Tibial nerve (tissue), 4 donors: ENCODE results near the gene MACF1. TPM values are rescaled to one million over a fixed set of nuclear protein-coding genes. Genes with fewer than 3 reads are reported as not detected.

Source experiments
- DNase-seq, 2 donors: peaks; one replicate each; pipeline ENCODE4 v3.0.0-alpha.2; 2019; ENCODE audit warnings: low spot score in 2 of 2
- H3K27ac ChIP-seq, 4 donors: fragments of 200-600 bp; sonication (generic) in 3 of 4; one replicate each; pipeline ENCODE4 v1.5.1; 2017 to 2019; ENCODE audit warnings: mild to moderate bottlenecking in 1 of 4
- H3K27me3 ChIP-seq, 2 donors: fragments of 200-600 bp; sonication (generic) in 1 of 2; one replicate each; pipeline versions ENCODE4 v1.5.1 to v1.6.0; 2017 to 2019
- H3K36me3 ChIP-seq, 3 donors: fragments of 200-600 bp; sonication (generic); one replicate each; pipeline ENCODE4 v1.5.1; 2018 to 2019
- H3K4me1 ChIP-seq, 4 donors: fragments of 200-600 bp; sonication (generic) in 3 of 4; one replicate each; pipeline ENCODE4 v1.5.1; 2017 to 2019
- H3K4me3 ChIP-seq, 4 donors: fragments of 200-600 bp; sonication (generic) in 3 of 4; one replicate each; pipeline ENCODE4 v1.5.1; 2017 to 2019; ENCODE audit warnings: mild to moderate bottlenecking in 1 of 4, moderate library complexity in 1 of 4
- H3K9me3 ChIP-seq, 4 donors: fragments of 200-600 bp; sonication (generic) in 3 of 4; one replicate each; pipeline ENCODE4 v1.5.1; 2017 to 2019
- CTCF ChIP-seq, 5 experiments: fragments of 200-600 bp in 3 of 5; fragments of 450-650 bp in 2 of 5; sonication (generic) in 3 of 5; IDR thresholded peaks; one replicate each; pipeline ENCODE4 v1.5.1; 2016 to 2019; ENCODE audit warnings: antibody characterized with exemption in 5 of 5, mild to moderate bottlenecking in 3 of 5, moderate library complexity in 2 of 5
- EP300 ChIP-seq, 2 donors: sonication (generic); formaldehyde crosslinking; IDR thresholded peaks; one replicate each; pipeline ENCODE4 v1.6.1; 2017; ENCODE audit warnings: antibody characterized with exemption in 2 of 2, mild to moderate bottlenecking in 1 of 2
- POLR2A ChIP-seq, 2 donors: fragments of 450-650 bp; IDR thresholded peaks; one replicate each; pipeline ENCODE4 v1.6.1; 2017; ENCODE audit warnings: antibody characterized with exemption in 2 of 2, mild to moderate bottlenecking in 2 of 2, moderate library complexity in 2 of 2
- WGBS, 2 donors: methylation state at CpG; one replicate each; pipeline ENCODE4 v1.1.5; 2018; 5-methylcytosine and 5-hydroxymethylcytosine counted together
- total RNA-seq, 4 donors: library from RNA; depleted of rRNA; stranded (reverse); fragments of >200 nt; gene quantifications; one replicate each; pipeline ENCODE4 v1.1.0, GENCODE V29; 2016

Gene MACF1
- total RNA-seq, 4 donors from 2014 or later = 214 to 296 (median 244) TPM

- no peaks in the 10 kb centered on the region for H3K9me3 ChIP-seq
- peaks cover 0 to 32% (median 18%) of the 10 kb centered on the region in 3 donors for H3K36me3 ChIP-seq
- no peak for DNase-seq
- H3K4me3 ChIP-seq = no peak overlapping the region
- no peaks in the 10 kb centered on the region for H3K27me3 ChIP-seq
- TF ChIP-seq POLR2A (IDR thresholded peaks at IDR 0.05) (no peak), EP300 (IDR thresholded peaks at IDR 0.05) (no peak), CTCF (IDR thresholded peaks at IDR 0.05) (no peak)
- 96 to 97% methylated on average over 1 of the region's 1 CpG for WGBS, 2 donors
- no peak overlapping the region for H3K27ac ChIP-seq
- H3K4me1 ChIP-seq = peaks cover 0 to 5% (median 0%) of the 10 kb centered on the region in 4 donors
Measured at GRCh38 chr1:39368045-39368444, 163.6 kb downstream of the MACF1 start.

GRCh38 chr1:39369565-39369964 is 165.1 kb downstream of the MACF1 start:
- no peak for TF ChIP-seq POLR2A (IDR thresholded peaks at IDR 0.05)
- TF ChIP-seq EP300 (IDR thresholded peaks at IDR 0.05) = no peak
- TF ChIP-seq CTCF (IDR thresholded peaks at IDR 0.05) = no peak
- H3K36me3 ChIP-seq = peaks cover 0 to 44% (median 18%) of the 10 kb centered on the region in 3 donors
- 79 to 81% methylated on average over 4 of the region's 4 CpGs for WGBS, 2 donors

GRCh38 chr1:39370602-39371001 is 166.1 kb downstream of the MACF1 start:
- DNase-seq = no peak
- Histone ChIP-seq H3K9me3 (no peaks in the 10 kb centered on the region), H3K4me3 (no peak overlapping the region), H3K36me3 (peaks cover 0 to 50% (median 18%) of the 10 kb centered on the region in 3 donors), H3K27ac (no peak overlapping the region), H3K27me3 (no peaks in the 10 kb centered on the region), H3K4me1 (peaks cover 0 to 5% (median 0%) of the 10 kb centered on the region in 4 donors)
- 63 to 77% methylated on average over 1 of the region's 1 CpG for WGBS, 2 donors
- no peak for TF ChIP-seq CTCF (IDR thresholded peaks at IDR 0.05)
- TF ChIP-seq POLR2A (IDR thresholded peaks at IDR 0.05) = no peak
- no peak for TF ChIP-seq EP300 (IDR thresholded peaks at IDR 0.05)

More at GRCh38 chr1:39369565-39369964, 165.1 kb downstream of the MACF1 start:
- Histone ChIP-seq H3K27ac (peak overlapping the region in 1 of 4 donors; percentile 31), H3K27me3 (no peaks in the 10 kb centered on the region), H3K4me3 (no peak overlapping the region), H3K4me1 (peaks cover 0 to 5% (median 0%) of the 10 kb centered on the region in 4 donors), H3K9me3 (no peaks in the 10 kb centered on the region)
- DNase-seq = no peak

GRCh38 chr1:39372105-39372504 is 167.6 kb downstream of the MACF1 start:
- Histone ChIP-seq H3K4me3 (no peak overlapping the region), H3K4me1 (peaks cover 0 to 5% (median 0%) of the 10 kb centered on the region in 4 donors), H3K9me3 (no peaks in the 10 kb centered on the region), H3K27ac (no peak overlapping the region), H3K36me3 (peaks cover 0 to 62% (median 18%) of the 10 kb centered on the region in 3 donors), H3K27me3 (no peaks in the 10 kb centered on the region)
- TF ChIP-seq EP300 (IDR thresholded peaks at IDR 0.05) (no peak), POLR2A (IDR thresholded peaks at IDR 0.05) (no peak), CTCF (IDR thresholded peaks at IDR 0.05) (no peak)
- DNase-seq = no peak

DNA sequence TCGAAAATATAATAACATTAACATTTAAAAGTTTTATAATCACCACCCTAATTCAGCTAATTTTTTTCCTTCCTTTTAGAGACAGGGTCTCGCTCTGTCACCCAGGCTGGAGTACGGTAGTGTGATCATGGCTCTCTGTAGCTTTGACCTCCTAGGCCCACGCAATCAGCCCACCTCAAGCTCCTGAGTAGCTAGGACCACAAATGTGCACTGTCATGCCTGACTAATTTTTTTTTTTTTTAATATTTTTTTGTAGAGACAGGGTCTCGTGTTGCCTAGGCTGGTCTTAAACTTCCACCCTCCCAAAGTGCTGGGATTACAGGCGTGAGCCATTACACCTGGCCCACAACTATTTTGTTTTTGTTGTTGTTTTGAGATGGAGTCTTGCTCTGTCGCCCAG is 172.2 kb downstream of the MACF1 start:
- Histone ChIP-seq H3K4me1 (no peaks in the 10 kb centered on the region), H3K27ac (no peak overlapping the region), H3K9me3 (no peaks in the 10 kb centered on the region), H3K4me3 (no peak overlapping the region), H3K36me3 (peaks cover 0 to 71% (median 10%) of the 10 kb centered on the region in 3 donors), H3K27me3 (no peaks in the 10 kb centered on the region)
- TF ChIP-seq EP300 (IDR thresholded peaks at IDR 0.05) (no peak), CTCF (IDR thresholded peaks at IDR 0.05) (no peak), POLR2A (IDR thresholded peaks at IDR 0.05) (no peak)
- WGBS, 2 donors = 83 to 96% methylated on average over 7 of the region's 7 CpGs
- DNase-seq = no peak
